ENCODE results near the gene GLYR1.
A peak's percentile ranks its signal among the peaks of the same experiment; 100 is the strongest.

GLYR1 gene

DNA sequence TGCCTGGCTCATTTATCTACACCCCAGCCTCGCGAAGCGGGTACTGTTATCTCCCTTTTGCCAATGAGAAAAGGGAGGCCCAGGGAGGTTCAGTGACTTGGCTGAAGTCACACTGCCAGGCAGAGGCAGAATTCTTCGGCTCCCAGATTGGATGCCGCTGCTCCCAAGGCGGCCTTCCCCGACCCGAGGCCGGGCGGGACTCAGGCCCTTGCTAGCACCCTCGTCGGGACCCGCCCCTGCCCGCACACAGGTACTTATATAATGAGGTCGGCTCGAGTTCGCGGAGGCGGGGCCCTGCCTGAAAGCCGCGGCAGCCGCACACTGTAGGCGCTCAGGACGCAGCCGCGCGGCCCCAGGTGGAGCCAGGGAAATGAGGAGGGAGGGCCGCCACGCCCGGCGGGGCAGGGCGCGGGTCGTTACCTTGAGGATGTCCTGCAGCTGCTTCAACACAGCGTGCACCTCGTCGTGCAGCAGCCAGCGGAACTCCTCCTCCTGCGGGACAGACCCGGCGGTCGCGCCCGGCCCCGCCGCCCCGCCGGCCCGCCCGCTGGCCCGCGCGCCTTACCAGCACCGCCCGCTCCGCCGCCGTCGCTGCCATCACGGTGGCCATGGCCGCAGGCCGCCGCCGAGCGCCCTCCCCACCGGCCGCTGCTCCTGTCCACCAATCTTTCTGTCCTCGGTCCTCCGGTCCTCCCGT, 45.0 kb downstream of the GLYR1 start, which contains the start of gene ROGDI:
Gene ROGDI (minus strand): TSS at position 672 of the 697 bp plus-strand sequence. CDS start 62 bp downstream, at position 610.
- Histone ChIP-seq H3K27me3 (ENCODE audit: insufficient read depth, low read length) (no peaks in the 10 kb centered on the region), H2BK5ac (ENCODE audit: low read depth, low read length, poor library complexity) (peak within 1 kb of the TSS; percentile 93), H2BK120ac (ENCODE audit: insufficient read depth, low read length, poor library complexity) (peak within 1 kb of the TSS; percentile 81), H3K4ac (ENCODE audit: low read depth, low read length) (peak within 1 kb of the TSS; percentile 69), H3K23ac (ENCODE audit: low read length) (no peak within 1 kb of the TSS), H3K9me3 (ENCODE audit: insufficient read depth, low read depth, low read length) (peaks cover 3% of the 10 kb centered on the region), H2BK12ac (ENCODE audit: low read length) (no peak within 1 kb of the TSS), H3K4me2 (ENCODE audit: low read length) (peak within 1 kb of the TSS; percentile 91), H3K36me3 (ENCODE audit: control insufficient read depth in 1 of 2, insufficient read depth in 2 of 2, low read length in 2 of 2) (peaks cover 38 to 41% of the 10 kb centered on the region in 2 experiments), H3K79me1 (ENCODE audit: low read length) (peaks cover 6% of the 10 kb centered on the region), H4K12ac (ENCODE audit: low read depth, low read length) (peak within 1 kb of the TSS; percentile 95), H3K9ac (ENCODE audit: low read length) (peak within 1 kb of the TSS; percentile 87), H2AK5ac (ENCODE audit: low read length) (peak within 1 kb of the TSS; percentile 2), H3K18ac (ENCODE audit: low read length) (peak within 1 kb of the TSS; percentile 87), H3K4me1 (ENCODE audit: control insufficient read depth in 1 of 2, insufficient read depth in 2 of 2, low read length in 2 of 2) (peaks cover 8 to 11% of the 10 kb centered on the region in 2 experiments), H3K79me2 (ENCODE audit: control insufficient read depth, insufficient read depth, low read length, poor library complexity) (peaks cover 2% of the 10 kb centered on the region), H3K27ac (ENCODE audit: low read depth, low read length) (peak within 1 kb of the TSS; percentile 95), H4K8ac (ENCODE audit: low read depth, low read length) (peak within 1 kb of the TSS; percentile 93), H3K4me3 (ENCODE audit: low read depth, low read length) (peak within 1 kb of the TSS; percentile 98), H3K14ac (ENCODE audit: low read length) (peak within 1 kb of the TSS; percentile 86), H4K91ac (ENCODE audit: low read depth, low read length) (peak within 1 kb of the TSS; percentile 87), H2AFZ (ENCODE audit: insufficient read depth, low read length, poor library complexity) (peak within 1 kb of the TSS; percentile 95)
- no CpG with 5 or more reads among the region's 70 CpGs for WGBS (ENCODE audit: extremely low coverage, insufficient coverage, insufficient read length)
- peak; percentile 96 for DNase-seq

DNA sequence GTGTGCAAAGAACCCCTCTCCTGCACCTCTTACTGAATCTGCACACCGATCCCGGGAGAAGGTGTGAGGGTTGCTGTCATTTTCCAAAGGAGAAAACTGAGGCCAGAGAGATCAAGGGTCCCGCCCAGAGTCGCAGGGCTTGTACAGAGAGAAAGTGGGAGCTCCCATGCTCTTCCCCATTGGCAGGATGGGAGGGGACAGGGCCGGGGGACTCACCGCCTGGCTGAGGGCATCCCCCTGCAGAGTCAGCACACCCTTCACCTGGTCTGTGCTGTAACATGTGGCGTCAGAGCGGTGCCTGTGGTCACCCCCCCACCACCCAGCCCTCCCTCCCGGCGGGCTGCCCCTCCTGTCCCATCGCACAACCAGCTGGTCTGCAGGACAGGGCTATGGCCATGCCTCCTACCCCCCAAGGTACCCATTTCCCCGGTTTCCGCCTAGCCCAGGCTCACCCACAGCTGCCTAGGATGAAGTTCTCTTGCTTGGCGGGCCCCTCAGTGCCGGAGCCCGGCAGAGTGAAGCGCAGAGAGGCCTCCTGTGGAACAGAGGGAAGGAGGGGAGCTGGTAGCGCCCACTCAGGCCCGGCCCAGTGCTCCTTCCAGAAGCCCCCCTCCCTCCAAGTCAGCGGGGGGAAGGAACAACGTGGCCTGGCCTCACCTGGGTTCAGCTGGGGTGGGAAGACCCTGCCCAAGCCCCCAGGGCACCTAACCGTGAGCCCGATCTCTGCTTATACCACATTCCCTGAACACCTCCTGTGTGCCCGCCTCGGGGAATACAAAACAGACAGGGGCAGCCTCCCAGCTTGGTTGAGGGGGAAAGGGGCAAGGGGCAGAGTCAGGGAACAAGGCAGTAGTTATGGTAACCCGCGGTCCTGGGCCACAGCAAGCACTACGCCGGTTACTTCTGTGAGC, 45.8 kb downstream of the GLYR1 start:
- H4K91ac ChIP-seq (ENCODE audit: low read depth, low read length) = peak overlapping the region; percentile 37
- H2BK12ac ChIP-seq (ENCODE audit: low read length) = no peak overlapping the region
- H3K4ac ChIP-seq (ENCODE audit: low read depth, low read length) = no peak overlapping the region
- peak overlapping the region; percentile 19 for H3K14ac ChIP-seq (ENCODE audit: low read length)
- no peak for DNase-seq
- no peak overlapping the region for H2BK5ac ChIP-seq (ENCODE audit: low read depth, low read length, poor library complexity)
- H3K36me3 ChIP-seq (ENCODE audit: control insufficient read depth in 1 of 2, insufficient read depth in 2 of 2, low read length in 2 of 2) = peaks cover 35 to 37% of the 10 kb centered on the region in 2 experiments
- H3K4me2 ChIP-seq (ENCODE audit: low read length) = peak overlapping the region; percentile 66
- peaks cover 2% of the 10 kb centered on the region for H3K79me2 ChIP-seq (ENCODE audit: control insufficient read depth, insufficient read depth, low read length, poor library complexity)
- no CpG with 5 or more reads among the region's 29 CpGs for WGBS (ENCODE audit: extremely low coverage, insufficient coverage, insufficient read length)
- H3K27ac ChIP-seq (ENCODE audit: low read depth, low read length) = no peak overlapping the region
- H3K18ac ChIP-seq (ENCODE audit: low read length) = peak overlapping the region; percentile 33
- peaks cover 8 to 11% of the 10 kb centered on the region in 2 experiments for H3K4me1 ChIP-seq (ENCODE audit: control insufficient read depth in 1 of 2, insufficient read depth in 2 of 2, low read length in 2 of 2)
- peak overlapping the region; percentile 42 for H3K9ac ChIP-seq (ENCODE audit: low read length)
- H3K27me3 ChIP-seq (ENCODE audit: insufficient read depth, low read length) = no peaks in the 10 kb centered on the region
- H2AK5ac ChIP-seq (ENCODE audit: low read length) = peak overlapping the region; percentile 2
- peak overlapping the region; percentile 95 for H2AFZ ChIP-seq (ENCODE audit: insufficient read depth, low read length, poor library complexity)
- peak overlapping the region; percentile 5 for H4K8ac ChIP-seq (ENCODE audit: low read depth, low read length)
- peaks cover 3% of the 10 kb centered on the region for H3K9me3 ChIP-seq (ENCODE audit: insufficient read depth, low read depth, low read length)
- H3K4me3 ChIP-seq (ENCODE audit: low read depth, low read length) = peak overlapping the region; percentile 98
- no peak overlapping the region for H2BK120ac ChIP-seq (ENCODE audit: insufficient read depth, low read length, poor library complexity)
- H3K79me1 ChIP-seq (ENCODE audit: low read length) = peaks cover 6% of the 10 kb centered on the region
- no peak overlapping the region for H3K23ac ChIP-seq (ENCODE audit: low read length)
- H4K12ac ChIP-seq (ENCODE audit: low read depth, low read length) = peak overlapping the region; percentile 64

DNA sequence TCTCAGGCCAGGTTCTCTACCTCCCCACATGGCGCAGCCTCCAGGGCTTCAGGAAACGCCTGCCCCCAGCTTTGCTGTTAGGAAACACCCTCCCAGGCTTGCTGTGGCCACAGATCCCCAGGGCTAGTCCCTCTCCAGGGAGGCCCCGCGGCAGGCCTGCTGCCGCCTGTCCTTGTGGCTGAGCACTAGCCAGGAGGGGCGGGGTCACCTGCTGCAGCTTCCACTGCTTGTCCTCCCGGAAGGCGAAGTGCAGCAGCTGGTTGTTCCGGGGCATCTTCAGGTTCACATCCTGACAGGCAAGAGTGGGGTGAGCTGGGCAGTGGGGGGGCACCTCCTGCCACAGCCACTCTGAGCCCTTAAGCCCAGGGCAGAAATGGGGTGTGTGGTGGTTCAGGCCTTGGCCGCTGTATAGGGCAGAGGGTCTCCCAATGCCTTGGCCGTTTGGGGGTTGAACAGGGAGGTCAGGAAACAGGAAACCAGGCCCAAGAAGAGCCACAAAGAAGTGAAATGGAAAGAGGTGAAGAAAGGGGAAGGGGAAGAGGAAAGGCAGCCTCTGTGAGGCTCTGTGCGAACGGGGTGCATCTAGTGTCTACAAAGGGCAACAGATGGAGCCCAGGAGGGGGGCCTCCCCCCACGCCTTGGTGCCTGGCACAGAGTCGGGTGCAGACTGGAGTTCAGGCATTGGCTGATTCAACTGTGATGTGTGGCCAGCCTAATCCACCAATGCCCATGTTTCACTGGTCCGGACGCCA, 46.6 kb downstream of the GLYR1 start:
- H2BK120ac ChIP-seq (ENCODE audit: insufficient read depth, low read length, poor library complexity) = no peak overlapping the region
- H2BK12ac ChIP-seq (ENCODE audit: low read length) = no peak overlapping the region
- no peaks in the 10 kb centered on the region for H3K27me3 ChIP-seq (ENCODE audit: insufficient read depth, low read length)
- H3K79me1 ChIP-seq (ENCODE audit: low read length) = peaks cover 6% of the 10 kb centered on the region
- no peak overlapping the region for H3K18ac ChIP-seq (ENCODE audit: low read length)
- H4K12ac ChIP-seq (ENCODE audit: low read depth, low read length) = no peak overlapping the region
- H3K4ac ChIP-seq (ENCODE audit: low read depth, low read length) = no peak overlapping the region
- no peak overlapping the region for H2AFZ ChIP-seq (ENCODE audit: insufficient read depth, low read length, poor library complexity)
- no CpG with 5 or more reads among the region's 17 CpGs for WGBS (ENCODE audit: extremely low coverage, insufficient coverage, insufficient read length)
- no peak overlapping the region for H4K8ac ChIP-seq (ENCODE audit: low read depth, low read length)
- no peak overlapping the region for H3K9ac ChIP-seq (ENCODE audit: low read length)
- H3K9me3 ChIP-seq (ENCODE audit: insufficient read depth, low read depth, low read length) = peaks cover 3% of the 10 kb centered on the region
- peaks cover 2% of the 10 kb centered on the region for H3K79me2 ChIP-seq (ENCODE audit: control insufficient read depth, insufficient read depth, low read length, poor library complexity)
- H3K27ac ChIP-seq (ENCODE audit: low read depth, low read length) = no peak overlapping the region
- peaks cover 33 to 38% of the 10 kb centered on the region in 2 experiments for H3K36me3 ChIP-seq (ENCODE audit: control insufficient read depth in 1 of 2, insufficient read depth in 2 of 2, low read length in 2 of 2)
- H3K4me1 ChIP-seq (ENCODE audit: control insufficient read depth in 1 of 2, insufficient read depth in 2 of 2, low read length in 2 of 2) = peaks cover 8 to 11% of the 10 kb centered on the region in 2 experiments
- H3K14ac ChIP-seq (ENCODE audit: low read length) = no peak overlapping the region
- H3K4me2 ChIP-seq (ENCODE audit: low read length) = no peak overlapping the region
- DNase-seq = no peak
- no peak overlapping the region for H4K91ac ChIP-seq (ENCODE audit: low read depth, low read length)
- no peak overlapping the region for H2AK5ac ChIP-seq (ENCODE audit: low read length)
- no peak overlapping the region for H3K4me3 ChIP-seq (ENCODE audit: low read depth, low read length)
- no peak overlapping the region for H3K23ac ChIP-seq (ENCODE audit: low read length)
- H2BK5ac ChIP-seq (ENCODE audit: low read depth, low read length, poor library complexity) = no peak overlapping the region

All from trophoblast cell (in vitro differentiated cells and primary cell).